C4-2B (cell line): Measurements from ENCODE around the gene FAU.

Experiments
- H3K27ac ChIP-seq: fragments of 450-650 bp; 2 replicates; pipeline ENCODE4 v1.5.1; 2017
- ZFX ChIP-seq: fragments of 450-650 bp; IDR thresholded peaks from 2 replicates; pipeline ENCODE4 v1.6.1; 2017
- TF ChIP-seq, protein P1 (sequence below): fragments of 450-650 bp; conservative IDR thresholded peaks from 2 replicates; pipeline ENCODE4 v1.5.1; 2017; ENCODE audit warnings: mild to moderate bottlenecking

The FAU gene

DNA sequence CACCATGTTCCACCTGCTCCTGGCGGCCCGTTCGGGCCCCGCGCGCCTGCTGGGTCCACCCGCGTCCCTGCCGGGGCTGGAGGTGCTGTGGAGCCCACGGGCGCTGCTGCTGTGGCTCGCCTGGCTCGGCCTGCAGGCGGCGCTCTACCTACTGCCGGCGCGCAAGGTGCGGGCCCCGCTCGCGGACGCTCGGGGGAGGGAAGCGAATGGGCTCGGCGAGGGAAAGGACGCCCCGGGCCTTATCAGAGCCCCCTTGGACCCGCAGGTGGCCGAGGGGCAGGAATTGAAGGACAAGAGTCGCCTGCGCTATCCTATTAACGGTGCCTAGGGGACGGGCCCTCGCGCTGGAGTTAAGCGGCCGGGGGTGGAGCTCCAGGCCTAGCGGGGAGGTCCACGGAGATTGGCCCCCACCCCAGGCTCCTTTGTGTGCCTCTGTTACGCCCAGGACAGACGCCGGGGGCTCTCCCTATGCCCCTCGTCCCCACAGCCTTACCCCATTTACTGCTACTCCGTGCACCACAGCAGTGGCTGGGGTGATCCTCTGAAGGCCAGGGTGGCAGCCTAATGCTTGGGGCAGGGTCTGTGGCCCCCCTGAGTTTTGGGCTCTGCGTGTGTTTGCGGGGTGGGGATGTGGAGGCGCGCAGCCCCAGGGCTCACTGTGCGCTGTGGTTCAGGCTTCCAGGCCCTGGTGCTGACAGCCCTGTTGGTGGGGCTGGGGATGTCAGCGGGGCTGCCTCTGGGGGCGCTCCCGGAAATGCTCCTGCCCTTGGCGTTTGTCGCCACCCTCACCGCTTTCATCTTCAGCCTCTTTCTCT lies 9.2 kb downstream of the FAU start:
- no peak for TF ChIP-seq ZFX
- TF ChIP-seq, protein P1, sequence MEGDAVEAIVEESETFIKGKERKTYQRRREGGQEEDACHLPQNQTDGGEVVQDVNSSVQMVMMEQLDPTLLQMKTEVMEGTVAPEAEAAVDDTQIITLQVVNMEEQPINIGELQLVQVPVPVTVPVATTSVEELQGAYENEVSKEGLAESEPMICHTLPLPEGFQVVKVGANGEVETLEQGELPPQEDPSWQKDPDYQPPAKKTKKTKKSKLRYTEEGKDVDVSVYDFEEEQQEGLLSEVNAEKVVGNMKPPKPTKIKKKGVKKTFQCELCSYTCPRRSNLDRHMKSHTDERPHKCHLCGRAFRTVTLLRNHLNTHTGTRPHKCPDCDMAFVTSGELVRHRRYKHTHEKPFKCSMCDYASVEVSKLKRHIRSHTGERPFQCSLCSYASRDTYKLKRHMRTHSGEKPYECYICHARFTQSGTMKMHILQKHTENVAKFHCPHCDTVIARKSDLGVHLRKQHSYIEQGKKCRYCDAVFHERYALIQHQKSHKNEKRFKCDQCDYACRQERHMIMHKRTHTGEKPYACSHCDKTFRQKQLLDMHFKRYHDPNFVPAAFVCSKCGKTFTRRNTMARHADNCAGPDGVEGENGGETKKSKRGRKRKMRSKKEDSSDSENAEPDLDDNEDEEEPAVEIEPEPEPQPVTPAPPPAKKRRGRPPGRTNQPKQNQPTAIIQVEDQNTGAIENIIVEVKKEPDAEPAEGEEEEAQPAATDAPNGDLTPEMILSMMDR = peak; percentile 99
- H3K27ac ChIP-seq = peak overlapping the region; percentile 96

DNA sequence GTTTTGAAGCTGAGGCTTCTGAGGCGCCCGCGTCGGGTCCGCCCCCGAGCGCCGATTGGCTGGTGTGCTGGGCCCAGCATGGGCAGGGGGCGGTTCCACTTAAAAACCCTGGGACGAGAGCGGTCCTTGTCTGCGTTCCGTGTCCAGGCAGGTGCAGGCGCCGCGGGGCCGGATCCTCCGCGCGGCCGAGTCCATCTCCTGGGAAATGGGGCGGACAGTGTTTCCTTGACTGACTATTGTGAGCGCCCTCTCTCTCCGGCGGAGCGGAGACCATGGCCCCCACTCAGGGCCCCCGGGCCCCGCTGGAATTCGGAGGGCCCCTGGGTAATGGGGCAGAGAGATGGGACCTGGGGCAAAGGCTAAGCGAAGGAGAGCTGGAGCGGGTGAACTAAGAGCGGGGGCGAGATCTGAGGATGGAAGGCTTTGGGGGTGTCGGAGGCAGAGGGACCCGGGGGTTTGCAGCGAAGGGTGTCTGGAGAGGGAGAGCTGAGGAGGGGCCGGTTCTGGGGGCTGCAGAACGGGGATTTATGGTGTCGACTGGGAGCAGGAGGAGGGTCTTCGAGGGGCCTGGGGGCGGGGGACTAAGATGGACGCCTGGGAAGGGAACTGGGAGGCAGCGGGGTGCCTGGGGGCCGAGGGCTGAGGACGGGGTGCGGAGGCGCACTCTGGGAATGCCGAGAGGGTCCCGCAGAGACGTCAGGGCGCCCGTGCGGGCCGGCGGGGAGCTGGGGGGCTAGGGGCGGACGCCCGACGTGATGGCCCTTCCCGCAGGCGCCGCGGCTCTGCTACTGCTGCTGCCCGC lies 10.0 kb downstream of the FAU start, which contains the start of gene TM7SF2:
TM7SF2 (plus strand) TSS at position 129 of the 802 bp plus-strand sequence; CDS start at position 273, 144 bp downstream.
- TF ChIP-seq ZFX = no peak
- TF ChIP-seq, protein P1 = 0 out of 2 replicates have a peak, but pooled peaks have one; percentile 46
- H3K27ac ChIP-seq = peak within 1 kb of the TSS; percentile 96

DNA sequence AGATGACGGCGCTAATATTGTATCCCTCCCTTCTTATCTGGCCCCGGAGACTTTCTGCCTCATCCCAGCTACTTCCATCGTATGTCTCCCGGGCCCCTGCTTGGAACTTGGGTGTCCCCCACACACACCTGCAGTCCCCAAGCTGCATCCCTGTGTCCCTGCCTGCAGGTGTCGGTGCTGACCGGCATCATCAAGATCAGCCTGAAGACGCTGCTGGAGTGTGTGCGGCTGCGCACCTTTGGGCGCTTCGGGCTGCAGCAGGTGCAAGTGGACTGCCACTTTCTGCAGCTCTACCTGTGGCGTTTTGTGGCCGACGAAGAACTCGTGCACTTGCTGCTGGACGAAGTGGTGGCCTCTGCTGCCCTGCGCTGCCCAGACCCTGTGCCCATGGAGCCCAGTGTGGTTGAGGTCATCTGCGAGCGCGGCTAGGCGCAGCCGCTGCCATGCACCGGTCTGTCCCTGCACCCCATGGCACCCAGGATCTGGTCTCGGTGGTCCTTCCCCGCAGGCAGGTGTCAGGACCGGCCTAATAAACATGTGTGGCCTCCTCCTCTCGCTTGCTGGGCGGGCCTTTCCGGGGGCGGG lies 10.7 kb downstream of the FAU start:
- no peak for TF ChIP-seq ZFX
- peak overlapping the region; percentile 96; the same call in 1 of the 2 replicates for H3K27ac ChIP-seq

DNA sequence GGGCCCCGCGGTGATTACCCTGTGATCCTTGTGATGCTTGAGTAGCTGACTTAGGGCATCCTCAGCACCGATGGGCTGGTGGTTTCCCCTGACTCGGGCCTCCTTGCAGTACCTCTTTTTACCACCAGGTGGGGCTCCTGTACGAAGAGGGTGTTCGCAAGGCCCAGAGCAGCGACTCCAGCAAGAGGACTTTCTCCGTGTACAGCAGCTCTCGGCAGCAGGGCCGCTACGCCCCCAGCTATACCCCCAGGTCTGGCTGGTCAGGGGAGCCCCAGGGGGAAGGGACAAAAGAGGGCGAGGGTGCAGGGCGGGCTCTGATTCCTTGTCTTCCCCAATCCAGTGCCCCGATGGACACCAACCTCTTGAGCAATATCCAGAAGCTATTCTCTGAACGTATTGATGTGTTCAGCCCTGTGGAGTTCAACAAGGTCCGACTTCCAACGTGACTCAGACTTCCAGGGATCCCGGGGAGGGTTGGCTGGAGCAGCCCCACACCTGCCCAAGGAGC lies 11.5 kb downstream of the FAU start:
- H3K27ac ChIP-seq = peak overlapping the region; percentile 96
- TF ChIP-seq, protein P1 = peak; percentile 97
- no peak for TF ChIP-seq ZFX

DNA sequence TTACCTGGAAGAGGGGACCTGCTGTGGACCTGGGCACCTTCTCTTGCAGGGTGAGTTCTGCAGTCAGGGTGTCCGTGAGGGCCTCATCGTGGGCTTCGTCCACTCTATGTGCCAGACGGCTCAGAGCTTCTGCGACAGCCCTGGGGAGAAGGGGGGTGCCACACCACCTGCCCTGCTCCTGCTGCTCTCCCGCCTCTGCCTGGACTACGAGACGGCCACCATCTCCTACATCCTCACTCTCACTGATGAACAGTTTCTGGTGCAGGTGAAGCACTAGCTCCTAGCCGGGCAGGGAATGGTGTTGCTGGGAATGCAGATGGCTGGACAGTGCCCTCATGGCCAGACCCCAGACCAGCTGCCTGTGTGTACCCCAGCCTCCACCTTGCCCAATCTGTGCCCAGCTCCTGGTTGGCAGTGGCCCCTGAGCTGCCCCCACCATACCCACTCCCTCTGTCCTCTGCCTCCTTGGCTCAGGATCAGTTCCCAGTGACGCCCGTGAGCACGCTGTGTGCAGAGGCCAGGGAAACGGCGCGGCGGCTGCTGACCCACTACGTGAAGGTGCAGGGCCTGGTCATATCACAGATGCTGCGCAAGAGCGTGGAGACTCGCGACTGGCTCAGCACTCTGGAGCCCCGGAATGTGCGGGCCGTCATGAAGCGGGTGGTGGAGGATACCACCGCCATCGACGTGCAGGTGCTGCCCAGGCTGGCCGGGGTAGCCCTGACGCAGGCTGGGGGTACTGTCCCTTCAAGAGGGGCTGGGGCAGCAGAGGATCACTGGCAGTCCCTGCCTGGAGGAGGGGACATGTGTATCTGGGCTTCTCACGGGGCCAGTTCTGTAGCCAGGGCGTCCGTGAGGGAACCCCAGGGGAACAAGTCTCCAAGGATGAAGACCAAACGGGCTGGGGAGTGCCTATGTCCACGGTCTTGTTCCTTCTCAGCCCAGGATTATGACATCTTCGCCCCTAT lies 12.4 kb downstream of the FAU start:
- TF ChIP-seq, protein P1 = no peak
- no peak for TF ChIP-seq ZFX
- H3K27ac ChIP-seq = peak overlapping the region; percentile 96

DNA sequence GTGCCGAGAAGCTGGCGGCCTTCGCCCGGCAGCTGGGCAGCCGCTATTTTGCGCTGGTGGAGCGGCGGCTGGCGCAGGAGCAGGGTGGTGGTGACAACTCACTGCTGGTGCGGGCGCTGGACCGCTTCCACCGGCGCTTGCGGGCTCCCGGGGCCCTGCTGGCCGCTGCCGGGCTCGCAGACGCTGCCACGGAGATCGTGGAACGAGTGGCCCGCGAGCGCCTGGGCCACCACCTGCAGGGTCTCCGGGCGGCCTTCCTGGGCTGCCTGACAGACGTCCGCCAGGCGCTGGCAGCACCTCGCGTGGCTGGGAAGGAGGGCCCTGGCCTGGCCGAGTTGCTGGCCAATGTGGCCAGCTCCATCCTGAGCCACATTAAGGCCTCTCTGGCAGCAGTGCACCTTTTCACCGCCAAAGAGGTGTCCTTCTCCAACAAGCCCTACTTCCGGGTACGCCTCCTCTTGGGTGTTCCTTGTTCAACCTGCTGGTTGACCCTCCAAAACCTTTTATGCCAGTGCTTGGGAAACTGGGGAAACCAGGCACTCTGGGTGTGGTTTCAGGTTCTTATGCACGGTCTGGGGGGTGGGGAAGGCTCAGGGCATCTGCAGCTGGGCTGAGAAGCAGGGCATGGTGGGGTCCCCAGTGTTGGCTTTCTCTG lies 13.3 kb downstream of the FAU start:
- TF ChIP-seq, protein P1 = no peak; the same call in 1 of the 2 replicates
- TF ChIP-seq ZFX = peak; percentile 96

More for the DNA sequence above, 13.3 kb downstream of the FAU start:
- peak overlapping the region; percentile 96 for H3K27ac ChIP-seq
